Mammary epithelial cell (primary cell): Measurements from ENCODE around the gene SPTAN1.

Experiments
- CTCF ChIP-seq, 2 donors: IDR thresholded peaks in 1 of 2; conservative IDR thresholded peaks in 1 of 2; 2 replicates each; pipeline ENCODE4 v1.5.1; 2011 to 2012; ENCODE audit warnings: inconsistent platforms in 2 of 2, low read length in 2 of 2, mild to moderate bottlenecking in 2 of 2, control low read depth in 1 of 2, low read depth in 1 of 2; ENCODE audit not compliant: insufficient read depth in 1 of 2; ENCODE audit errors: extremely low read depth in 1 of 2
- EZH2 ChIP-seq: IDR thresholded peaks from 2 replicates; pipeline ENCODE4 v1.6.1; 2012; ENCODE audit warnings: low read length, inconsistent platforms, borderline replicate concordance

DNA sequence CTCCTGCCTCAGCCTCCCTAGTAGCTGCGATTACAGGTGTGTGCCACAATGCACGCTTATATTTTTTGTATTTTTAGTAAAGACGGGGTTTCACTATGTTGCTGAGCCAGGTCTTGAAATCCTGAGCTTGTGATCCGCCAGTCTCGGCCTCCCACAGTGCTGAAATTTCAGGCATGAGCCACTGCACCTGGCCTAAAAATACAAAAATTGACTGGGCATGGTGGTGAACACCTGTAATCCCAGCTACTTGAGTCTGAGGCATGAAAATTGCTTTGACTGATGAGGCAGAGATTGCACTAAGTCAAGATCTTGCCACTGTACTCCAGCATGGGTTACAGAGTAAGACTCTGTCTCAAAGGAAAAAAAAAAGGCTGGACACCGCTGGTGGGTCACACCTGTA, 117.4 kb downstream of the SPTAN1 start:
- TF ChIP-seq CTCF (conservative IDR thresholded peaks at IDR 0.05 in 1 of 2, IDR thresholded peaks at IDR 0.05 in 1 of 2; ENCODE audit: extremely low read depth in 1 of 2, insufficient read depth in 1 of 2, low read depth in 1 of 2, low read length in 2 of 2) (no peak), EZH2 (no peak)
